IPS-20b (cell line): ENCODE results near the gene DMBX1.

ENCODE experiments used
- H3K27ac ChIP-seq: one replicate; pipeline ENCODE4 v1.5.1; 2013; ENCODE audit warnings: low read length
- H3K27me3 ChIP-seq: 2 replicates; pipeline ENCODE4 v1.6.1; 2013; ENCODE audit warnings: mild to moderate bottlenecking, low read length, inconsistent platforms; ENCODE audit not compliant: insufficient read depth
- H3K36me3 ChIP-seq: 2 replicates; pipeline ENCODE4 v1.6.1; 2013; ENCODE audit warnings: low read depth, mild to moderate bottlenecking, inconsistent platforms, low read length, moderate library complexity; ENCODE audit not compliant: insufficient read depth
- H3K4me1 ChIP-seq: 2 replicates; pipeline ENCODE4 v1.6.1; 2013; ENCODE audit warnings: mild to moderate bottlenecking, control low read depth, inconsistent platforms, low read length, moderate library complexity; ENCODE audit not compliant: insufficient read depth
- H3K4me3 ChIP-seq: 2 replicates; pipeline ENCODE4 v1.5.1; 2013; ENCODE audit warnings: mild to moderate bottlenecking, low read length, inconsistent platforms
- H3K9ac ChIP-seq: 2 replicates; pipeline ENCODE4 v1.6.1; 2013; ENCODE audit warnings: low read depth, mild to moderate bottlenecking, inconsistent platforms, low read length, moderate library complexity
- H3K9me3 ChIP-seq: 2 replicates; pipeline ENCODE4 v1.6.1; 2013; ENCODE audit warnings: mild to moderate bottlenecking, low read depth, low read length, inconsistent platforms; ENCODE audit not compliant: insufficient read depth

Gene DMBX1

DNA sequence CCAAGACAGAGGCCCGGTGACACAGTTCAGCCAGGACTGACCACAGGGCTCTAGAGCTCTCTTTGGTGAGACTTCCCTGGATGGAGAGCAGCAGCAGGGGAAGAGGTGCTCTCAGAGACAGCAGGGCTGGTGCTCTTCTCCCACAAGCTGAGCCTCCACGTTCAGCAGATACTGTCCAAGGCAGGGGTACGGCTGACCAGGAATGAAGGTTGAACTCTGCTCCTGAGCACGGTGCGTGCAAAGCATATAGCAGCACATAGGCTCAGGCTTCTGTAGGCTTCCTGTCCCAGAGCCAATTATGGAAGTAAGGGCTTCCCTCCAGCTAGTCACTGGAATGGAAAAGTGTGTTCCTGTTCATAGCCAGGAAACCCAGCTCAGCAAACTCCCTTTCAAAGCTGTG lies 23.9 kb downstream of the DMBX1 start:
- H3K9ac ChIP-seq: no peak overlapping the region
- peaks cover 10% of the 10 kb centered on the region for H3K4me1 ChIP-seq
- no peaks in the 10 kb centered on the region for H3K36me3 ChIP-seq
- no peak overlapping the region for H3K4me3 ChIP-seq
- peaks cover 69% of the 10 kb centered on the region for H3K27me3 ChIP-seq
- H3K9me3 ChIP-seq: no peaks in the 10 kb centered on the region
- H3K27ac ChIP-seq: no peak overlapping the region

DNA sequence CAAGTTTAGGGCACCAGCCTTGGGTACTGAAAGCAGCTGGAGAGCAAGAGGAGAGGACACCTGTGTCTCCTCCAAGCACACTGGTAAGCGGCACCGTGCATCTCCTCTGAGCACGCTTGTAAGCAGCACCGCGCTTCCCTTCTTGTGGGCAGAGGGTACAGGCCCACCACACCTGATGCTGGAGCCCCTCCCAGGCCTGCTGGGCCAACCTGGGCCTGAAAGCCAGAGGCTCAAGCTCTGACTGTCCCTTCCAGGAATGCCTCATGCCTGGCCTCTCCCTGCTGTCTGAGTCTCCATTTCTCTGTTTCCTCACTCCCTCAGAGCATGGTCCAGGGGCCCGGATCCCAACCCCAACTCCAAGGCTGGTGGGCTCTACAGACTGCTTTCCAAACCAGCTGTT lies 25.9 kb downstream of the DMBX1 start:
- H3K4me3 ChIP-seq: no peak overlapping the region
- peaks cover 73% of the 10 kb centered on the region for H3K27me3 ChIP-seq
- no peaks in the 10 kb centered on the region for H3K36me3 ChIP-seq
- no peaks in the 10 kb centered on the region for H3K9me3 ChIP-seq
- no peak overlapping the region for H3K27ac ChIP-seq
- peaks cover 18% of the 10 kb centered on the region for H3K4me1 ChIP-seq
- H3K9ac ChIP-seq: no peak overlapping the region

DNA sequence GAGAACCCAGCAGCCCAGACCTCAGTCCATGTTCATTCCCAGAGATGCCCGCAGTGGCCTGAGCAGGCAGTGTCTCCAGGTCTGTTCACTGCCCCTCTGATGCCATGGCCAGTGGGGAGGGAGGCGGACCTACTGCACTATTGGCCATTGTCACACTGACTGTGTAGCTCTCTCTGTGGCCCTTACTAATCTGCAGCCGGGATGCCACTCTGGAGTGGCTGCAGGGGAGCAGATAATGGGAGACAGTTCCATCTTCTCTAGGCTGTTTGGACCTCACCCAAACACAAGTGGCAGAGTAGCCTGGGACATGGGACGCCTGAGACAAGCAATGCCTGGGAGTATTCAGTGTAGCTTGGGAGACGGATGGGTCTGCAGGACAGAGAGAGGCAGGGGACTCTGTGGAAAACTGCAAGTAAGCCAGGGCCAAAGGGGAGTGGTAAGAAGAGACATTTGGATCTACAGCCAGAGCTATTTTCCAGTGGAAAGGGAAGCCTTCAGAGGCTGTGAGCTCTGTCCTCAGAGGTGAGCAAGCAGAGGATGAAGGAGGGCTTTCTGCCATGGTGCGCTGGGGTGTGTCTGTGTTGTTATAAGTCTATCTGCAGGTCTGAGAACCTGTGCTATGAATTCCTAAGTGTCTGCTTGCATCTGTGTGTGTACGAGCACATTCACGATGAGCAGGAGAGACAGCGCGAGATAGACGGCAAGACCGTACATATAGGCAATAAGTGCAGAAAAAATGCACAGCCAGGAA lies 26.7 kb downstream of the DMBX1 start:
- H3K27me3 ChIP-seq: peaks cover 75% of the 10 kb centered on the region

DNA sequence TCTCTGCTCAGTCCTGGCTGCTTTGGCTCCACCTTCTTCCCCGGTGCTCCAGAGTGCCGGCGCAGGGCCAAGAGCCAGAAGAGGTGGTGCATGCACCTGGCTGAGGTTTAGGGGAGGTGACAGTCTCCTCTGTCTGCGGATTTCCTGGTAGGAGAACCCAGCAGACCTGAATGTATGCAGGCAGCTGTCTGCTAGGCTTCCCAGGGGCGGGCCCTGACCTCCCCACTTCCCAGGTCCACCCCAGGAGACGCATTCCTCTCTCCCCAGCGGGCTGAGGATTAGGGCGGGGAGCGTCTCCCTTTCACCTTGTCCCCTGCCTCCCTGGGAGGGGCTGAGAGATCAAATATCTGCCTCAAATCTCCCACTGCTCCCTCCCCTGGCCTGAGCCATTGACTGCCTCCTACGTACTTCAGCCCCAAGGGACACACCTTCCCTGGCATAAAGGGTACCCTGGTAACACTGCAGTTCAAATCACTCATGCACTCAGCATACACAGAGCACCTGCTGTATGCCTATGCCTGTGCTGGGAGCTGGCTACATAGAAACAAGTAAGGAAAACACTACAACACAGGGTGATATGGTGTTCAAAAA lies 27.5 kb downstream of the DMBX1 start:
- Histone ChIP-seq H3K27me3 (peaks cover 77% of the 10 kb centered on the region), H3K4me1 (peaks cover 20% of the 10 kb centered on the region), H3K9me3 (no peaks in the 10 kb centered on the region), H3K9ac (no peak overlapping the region), H3K27ac (no peak overlapping the region), H3K36me3 (no peaks in the 10 kb centered on the region), H3K4me3 (peak overlapping the region; percentile 47; the same call in 1 of the 2 replicates)

More for the DNA sequence above, 26.7 kb downstream of the DMBX1 start:
- no peak overlapping the region for H3K27ac ChIP-seq
- peaks cover 20% of the 10 kb centered on the region for H3K4me1 ChIP-seq
- no peaks in the 10 kb centered on the region for H3K9me3 ChIP-seq
- no peak overlapping the region for H3K9ac ChIP-seq
- H3K4me3 ChIP-seq: peak overlapping the region; percentile 47; the same call in 1 of the 2 replicates
- H3K36me3 ChIP-seq: no peaks in the 10 kb centered on the region

DNA sequence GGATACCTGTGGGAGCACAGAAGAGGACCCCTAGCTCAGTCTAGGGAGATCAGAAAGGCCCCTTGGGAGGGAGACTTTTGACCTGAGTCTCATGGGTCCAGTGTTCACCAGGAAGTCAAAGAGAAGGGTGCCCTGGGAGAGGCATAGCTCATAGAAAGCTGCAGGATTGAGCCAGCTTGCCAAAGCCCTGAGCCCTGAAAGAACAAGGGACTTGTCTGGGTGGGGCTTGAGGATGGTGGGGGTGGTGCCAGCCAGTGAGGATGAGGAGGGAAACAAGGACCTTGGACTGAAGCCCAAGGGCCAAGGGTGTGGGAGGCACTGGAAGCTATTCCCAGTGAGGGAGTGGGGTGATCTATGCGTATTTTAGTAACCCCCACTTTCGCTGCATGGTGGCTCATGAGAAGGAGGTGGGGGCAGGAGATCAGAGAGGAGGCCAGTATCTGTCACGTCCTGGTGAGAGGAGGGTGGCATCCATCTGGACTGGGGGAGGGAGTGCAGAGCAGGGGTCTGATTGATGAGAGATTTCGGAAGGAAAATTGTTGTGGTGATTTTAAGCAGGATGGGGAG lies 28.4 kb downstream of the DMBX1 start:
- Histone ChIP-seq H3K9me3 (no peaks in the 10 kb centered on the region), H3K4me3 (no peak overlapping the region), H3K36me3 (no peaks in the 10 kb centered on the region), H3K27ac (no peak overlapping the region), H3K27me3 (peaks cover 83% of the 10 kb centered on the region), H3K9ac (no peak overlapping the region), H3K4me1 (peaks cover 25% of the 10 kb centered on the region)

DNA sequence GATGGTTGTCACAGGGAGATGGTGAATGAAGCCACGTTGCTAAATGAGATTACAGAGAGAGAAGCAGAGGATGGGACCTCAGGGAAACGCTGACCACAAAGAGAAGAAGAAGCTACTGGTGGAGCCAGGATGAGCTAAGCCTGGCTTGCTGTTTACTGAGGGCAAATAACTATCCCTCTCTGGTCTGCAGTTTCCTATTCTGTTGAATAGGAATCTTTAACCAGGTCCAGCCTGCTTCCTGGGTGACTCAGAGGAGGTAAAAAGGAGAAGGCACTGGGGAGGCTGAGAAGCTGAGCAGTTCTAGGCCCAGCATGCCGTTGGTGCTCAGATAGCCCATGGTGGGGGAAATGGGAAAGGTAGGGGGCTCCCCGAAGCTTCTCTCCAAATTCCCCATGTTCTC lies 29.6 kb downstream of the DMBX1 start:
- Histone ChIP-seq H3K9ac (no peak overlapping the region), H3K4me3 (no peak overlapping the region), H3K27ac (no peak overlapping the region), H3K36me3 (no peaks in the 10 kb centered on the region), H3K27me3 (peaks cover 86% of the 10 kb centered on the region), H3K9me3 (no peaks in the 10 kb centered on the region), H3K4me1 (peaks cover 27% of the 10 kb centered on the region)

DNA sequence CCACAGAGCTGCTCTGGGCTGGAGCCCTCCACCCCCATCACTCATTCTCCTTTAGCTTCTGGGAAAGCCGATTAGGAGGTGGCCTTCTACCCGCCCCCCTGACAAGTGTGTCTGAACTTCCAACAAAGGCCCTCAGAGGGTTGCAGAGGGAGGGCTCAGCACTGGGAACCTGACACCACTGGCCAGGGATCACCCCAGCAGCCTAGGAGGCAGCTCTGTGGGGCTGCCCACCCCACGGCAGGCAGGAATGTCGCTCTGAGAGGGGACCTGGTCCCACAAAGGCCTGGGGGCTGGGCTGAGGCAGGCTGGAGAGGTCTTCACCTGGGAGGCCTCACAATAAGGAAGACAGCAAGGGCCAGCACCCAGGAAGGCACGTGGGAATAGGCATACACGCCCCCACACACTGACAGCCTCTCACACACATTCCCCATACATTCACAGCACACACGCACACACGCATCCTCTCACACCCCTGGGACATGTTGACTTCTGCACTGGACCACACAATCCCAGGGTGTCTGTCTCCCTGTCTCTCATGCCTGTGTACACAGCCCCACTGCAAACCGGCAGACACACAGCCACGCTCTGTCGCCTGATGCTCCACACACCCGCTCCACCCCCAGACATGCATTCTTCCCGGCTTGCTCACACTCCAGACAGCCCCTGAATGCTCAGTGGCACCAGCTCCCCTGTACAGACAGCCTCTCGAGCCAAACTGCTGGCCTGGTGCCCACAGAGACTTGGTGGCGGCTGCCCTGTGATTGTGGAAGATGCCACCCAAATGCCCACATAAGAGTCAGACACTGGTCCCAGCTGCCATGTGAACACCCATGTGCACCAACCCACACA lies 30.7 kb downstream of the DMBX1 start:
- Histone ChIP-seq H3K36me3 (no peaks in the 10 kb centered on the region), H3K27ac (no peak overlapping the region), H3K9me3 (no peaks in the 10 kb centered on the region), H3K27me3 (peaks cover 86% of the 10 kb centered on the region), H3K4me1 (peaks cover 31% of the 10 kb centered on the region), H3K4me3 (no peak overlapping the region), H3K9ac (no peak overlapping the region)

DNA sequence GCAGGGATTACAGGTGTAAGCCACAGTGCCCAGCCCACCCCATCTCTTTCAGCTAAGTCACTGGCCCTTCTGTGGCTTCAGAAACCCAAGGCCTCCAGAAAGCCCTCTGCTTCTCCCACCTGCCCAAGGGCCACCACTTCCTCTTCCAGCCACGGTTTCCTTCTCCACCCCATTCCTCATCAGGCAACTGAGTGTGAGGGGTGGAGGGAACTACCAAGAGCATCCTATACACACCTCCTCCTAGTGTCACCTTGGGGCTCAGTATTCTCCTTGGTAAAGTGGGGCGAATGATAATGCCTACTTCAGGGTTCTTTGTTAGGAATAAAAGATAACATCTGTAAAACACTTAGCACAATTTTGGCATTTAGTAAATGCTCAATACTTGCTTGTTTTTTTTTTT lies 31.8 kb downstream of the DMBX1 start:
- peaks cover 37% of the 10 kb centered on the region for H3K4me1 ChIP-seq
- peaks cover 86% of the 10 kb centered on the region for H3K27me3 ChIP-seq
- no peaks in the 10 kb centered on the region for H3K9me3 ChIP-seq
- no peak overlapping the region for H3K9ac ChIP-seq
- H3K36me3 ChIP-seq: no peaks in the 10 kb centered on the region
- H3K27ac ChIP-seq: no peak overlapping the region
- no peak overlapping the region for H3K4me3 ChIP-seq

DNA sequence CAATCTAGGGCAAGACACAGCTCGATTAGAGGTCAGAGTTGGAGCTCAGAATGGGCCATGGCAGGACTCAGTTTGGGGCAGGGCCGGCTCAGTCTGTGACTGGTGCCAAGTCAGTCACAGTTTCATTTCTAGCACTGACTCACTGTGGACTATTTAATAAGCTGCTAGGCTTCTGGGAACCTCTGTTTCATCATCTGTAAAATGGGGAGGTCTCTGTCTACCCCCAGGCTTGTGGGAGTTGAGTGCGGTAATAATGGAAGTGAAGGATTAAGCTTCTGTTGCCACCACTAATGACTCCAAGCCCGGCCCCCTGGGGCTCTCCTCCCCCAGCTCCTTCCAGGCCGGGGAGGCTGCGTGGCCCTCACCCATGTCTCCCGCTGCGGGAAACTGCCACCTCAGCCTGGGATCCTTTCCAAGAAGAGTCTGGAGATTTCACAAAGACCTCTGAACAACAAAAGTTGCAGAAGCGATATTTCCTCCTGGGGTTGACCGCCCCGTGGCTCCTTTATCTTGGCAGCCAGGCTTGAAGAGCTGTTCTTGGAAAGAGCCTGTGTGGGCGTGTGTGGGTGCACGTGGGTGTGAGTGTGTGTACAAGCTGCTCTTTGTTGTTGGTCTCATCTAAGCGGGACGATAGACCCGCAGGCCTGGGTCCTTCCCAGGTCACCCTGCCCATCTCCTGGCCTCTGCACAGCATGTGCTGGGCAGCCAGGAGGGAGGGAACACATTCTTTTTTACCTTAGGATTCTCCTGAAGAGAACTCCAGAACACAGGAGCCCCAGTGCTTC lies 32.7 kb downstream of the DMBX1 start:
- Histone ChIP-seq H3K4me1 (peaks cover 33% of the 10 kb centered on the region; the same call in 1 of the 2 replicates), H3K36me3 (no peaks in the 10 kb centered on the region), H3K27ac (no peak overlapping the region), H3K4me3 (no peak overlapping the region), H3K27me3 (peaks cover 86% of the 10 kb centered on the region), H3K9ac (no peak overlapping the region), H3K9me3 (no peaks in the 10 kb centered on the region)

DNA sequence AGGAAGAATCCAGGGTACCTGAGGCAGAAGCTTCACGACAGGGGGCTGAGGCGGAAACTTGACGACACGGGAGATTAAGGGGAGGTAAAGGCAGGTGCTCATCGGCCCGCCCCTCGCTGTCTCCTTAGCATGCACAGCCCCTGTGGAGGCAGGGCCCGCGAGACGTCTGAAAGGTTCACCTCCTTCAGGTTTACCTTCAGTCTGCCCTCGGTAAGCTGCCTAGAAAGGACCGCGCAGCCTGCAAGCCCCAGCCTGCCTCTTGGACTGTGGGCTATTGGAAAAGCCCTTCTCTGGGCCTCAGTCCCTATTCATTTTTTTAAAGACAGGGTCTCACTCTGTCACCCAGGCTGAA lies 33.3 kb downstream of the DMBX1 start:
- Histone ChIP-seq H3K9ac (no peak overlapping the region), H3K4me3 (no peak overlapping the region), H3K36me3 (no peaks in the 10 kb centered on the region), H3K9me3 (no peaks in the 10 kb centered on the region), H3K4me1 (peaks cover 33% of the 10 kb centered on the region; the same call in 1 of the 2 replicates), H3K27ac (no peak overlapping the region), H3K27me3 (peaks cover 87% of the 10 kb centered on the region)
